ENCODE data around the gene N4BP2. TPM values are rescaled to one million over a fixed set of nuclear protein-coding genes. Genes with fewer than 3 reads are reported as not detected.

Gene N4BP2
- total and polyA plus RNA-seq, 2 of the 8 experiments (the other 6 are each of a cell fraction or from before 2014, with no cell fraction given), result 4.4 to 44.7 TPM

DNA sequence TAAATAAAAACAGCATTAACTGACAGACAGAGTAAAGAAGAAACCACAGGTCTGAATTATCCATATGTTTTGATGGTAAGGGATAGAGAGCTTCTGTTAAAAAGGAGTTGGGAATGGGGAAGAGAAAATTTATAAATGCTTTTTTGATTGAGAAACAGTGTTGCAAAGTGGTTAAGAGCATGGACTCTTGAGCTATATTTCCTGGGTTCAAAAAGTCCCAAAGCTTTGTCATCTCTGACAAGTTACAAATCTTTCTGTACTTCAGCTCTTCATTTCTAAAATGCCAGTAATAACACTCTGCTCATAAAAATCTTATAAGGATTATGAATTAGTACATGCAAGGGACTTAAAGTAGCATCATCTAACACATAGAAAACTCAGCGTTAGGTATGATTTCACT lies 62.2 kb downstream of the N4BP2 start:
- Histone ChIP-seq H3K79me2 (ENCODE audit: control insufficient read depth in 1 of 2, insufficient read depth in 2 of 2, low read length in 2 of 2) (no peaks in the 10 kb centered on the region), H3K4me1 (replicated peaks in 1 of 4; ENCODE audit: control insufficient read depth in 3 of 4, insufficient read depth in 4 of 4, low read length in 3 of 4) (peaks cover 0 to 3% (median 1%) of the 10 kb centered on the region in 4 experiments; a peak in 3 of 7 replicates), H2BK15ac (ENCODE audit: low read length) (no peak overlapping the region), H2BK12ac (ENCODE audit: low read depth, low read length) (no peak overlapping the region), H2AFZ (ENCODE audit: low read length) (no peak overlapping the region), H3K9ac (replicated peaks in 1 of 4; ENCODE audit: extremely low read depth in 1 of 4, low read depth in 3 of 4, low read length in 3 of 4) (no peak overlapping the region), H3K9me3 (ENCODE audit: insufficient read depth in 2 of 2, low read depth in 1 of 2, low read length in 1 of 2) (no peaks in the 10 kb centered on the region), H3K36me3 (ENCODE audit: control insufficient read depth in 2 of 4, insufficient read depth in 4 of 4, low read length in 3 of 4) (peaks cover 0 to 26% (median 2%) of the 10 kb centered on the region in 4 experiments; a peak in 3 of 8 replicates), H4K20me1 (replicated peaks in 1 of 2; ENCODE audit: control insufficient read depth in 1 of 2, insufficient read depth in 2 of 2, low read length in 2 of 2) (no peaks in the 10 kb centered on the region), H2BK20ac (ENCODE audit: low read length) (no peak overlapping the region), H3K4me3 (ENCODE audit: extremely low read depth in 1 of 4, insufficient read depth in 2 of 4, low read depth in 3 of 4, low read length in 4 of 4) (peak overlapping the region in 1 of 4 experiments; percentile 25; a peak in 1 of 8 replicates), H3K14ac (ENCODE audit: insufficient read length) (no peak overlapping the region), H3K56ac (replicated peaks; ENCODE audit: insufficient read length, low read depth, low read length) (no peak overlapping the region), H4K5ac (ENCODE audit: insufficient read length, low read depth, low read length) (no peak overlapping the region), H3K23ac (ENCODE audit: insufficient read length) (no peak overlapping the region), H3K27me3 (replicated peaks in 1 of 4; ENCODE audit: control insufficient read depth in 3 of 4, extremely low read depth in 1 of 4, insufficient read depth in 3 of 4, low read length in 3 of 4) (no peaks in the 10 kb centered on the region), H2BK120ac (replicated peaks; ENCODE audit: low read depth, low read length) (no peak overlapping the region), H3K27ac (ENCODE audit: low read depth, low read length) (no peak overlapping the region), H3K79me1 (ENCODE audit: low read depth, low read length) (no peaks in the 10 kb centered on the region; the same call in 1 of the 2 replicates), H3K4ac (replicated peaks; ENCODE audit: insufficient read length, low read depth, low read length) (no peak overlapping the region), H2BK5ac (ENCODE audit: low read depth, low read length) (no peak overlapping the region), H4K8ac (ENCODE audit: extremely low read depth, insufficient read depth, low read length) (no peak overlapping the region), H3K23me2 (ENCODE audit: low read depth, low read length) (no peaks in the 10 kb centered on the region), H3K4me2 (ENCODE audit: insufficient read depth in 1 of 2, low read depth in 2 of 2, low read length in 2 of 2) (peak overlapping the region; percentile 10 to 29; a peak in 2 of 4 replicates), H4K91ac (replicated peaks; ENCODE audit: insufficient read length, low read length) (no peak overlapping the region), H3K18ac (ENCODE audit: extremely low read depth, low read length) (no peak overlapping the region), H2AK5ac (ENCODE audit: low read depth, low read length) (no peak overlapping the region)
- WGBS, 2 experiments (ENCODE audit: extremely low coverage in 1 of 2, insufficient coverage in 1 of 2, insufficient read length in 1 of 2, insufficient replicate concordance in 2 of 2, low coverage in 1 of 2, low lambda C conversion rate in 2 of 2, missing lambda C conversion rate in 1 of 2), result 17% methylated on average over 1 of the region's 1 CpG; no CpG with 5 or more reads in 1 of the 2 experiments
- ChIA-PET POLR2A (ENCODE audit: partially characterized antibody) (interaction anchor here (0.9 to 1.4 kb wide), 3 partner anchors 15 to 198 kb away, joined by 3 to 5 read pairs (median 3); no protein-coding TSS in a partner anchor), CTCF (ENCODE audit: partially characterized antibody) (interaction anchor here (1.2 to 1.4 kb wide), 5 partner anchors 13 to 207 kb away, joined by 3 to 5 read pairs (median 5); no protein-coding TSS in a partner anchor)
- FAIRE-seq (no peak), DNase-seq (ENCODE audit: low read depth in 1 of 2, low spot score in 2 of 2) (no peak)
- TF ChIP-seq RBBP5 (IDR thresholded peaks at IDR 0.05; ENCODE audit: borderline replicate concordance, low read depth, low read length), result no peak
- no peak for TF ChIP-seq POLR2AphosphoS5 (IDR thresholded peaks at IDR 0.05; ENCODE audit: low read depth, low read length)
- no peak for TF ChIP-seq SRF (IDR thresholded peaks at IDR 0.05; ENCODE audit: low read depth, low read length)
- no peak for TF ChIP-seq CBX8 (IDR thresholded peaks at IDR 0.05; ENCODE audit: borderline replicate concordance, low read depth, low read length)
- TF ChIP-seq POU5F1 (IDR thresholded peaks at IDR 0.05; ENCODE audit: low read depth, low read length), result no peak
- no peak for TF ChIP-seq TCF12 (IDR thresholded peaks at IDR 0.05; ENCODE audit: low read depth, low read length)
- TF ChIP-seq, protein P1, sequence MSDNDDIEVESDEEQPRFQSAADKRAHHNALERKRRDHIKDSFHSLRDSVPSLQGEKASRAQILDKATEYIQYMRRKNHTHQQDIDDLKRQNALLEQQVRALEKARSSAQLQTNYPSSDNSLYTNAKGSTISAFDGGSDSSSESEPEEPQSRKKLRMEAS (IDR thresholded peaks at IDR 0.05), result no peak
- no peak for TF ChIP-seq GABPA (IDR thresholded peaks at IDR 0.05; ENCODE audit: borderline replicate concordance, insufficient read depth, low read length)
- TF ChIP-seq, protein P2, sequence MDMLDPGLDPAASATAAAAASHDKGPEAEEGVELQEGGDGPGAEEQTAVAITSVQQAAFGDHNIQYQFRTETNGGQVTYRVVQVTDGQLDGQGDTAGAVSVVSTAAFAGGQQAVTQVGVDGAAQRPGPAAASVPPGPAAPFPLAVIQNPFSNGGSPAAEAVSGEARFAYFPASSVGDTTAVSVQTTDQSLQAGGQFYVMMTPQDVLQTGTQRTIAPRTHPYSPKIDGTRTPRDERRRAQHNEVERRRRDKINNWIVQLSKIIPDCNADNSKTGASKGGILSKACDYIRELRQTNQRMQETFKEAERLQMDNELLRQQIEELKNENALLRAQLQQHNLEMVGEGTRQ (IDR thresholded peaks at IDR 0.05; ENCODE audit: low read length), result no peak
- no peak for TF ChIP-seq SAP30 (IDR thresholded peaks at IDR 0.05; ENCODE audit: insufficient read depth, insufficient replicate concordance, low read length)
- no peak for TF ChIP-seq RNF2 (IDR thresholded peaks at IDR 0.05; ENCODE audit: borderline replicate concordance, low read depth, low read length, missing control alignments, poor library complexity, severe bottlenecking)
- no peak for TF ChIP-seq BRCA1 (IDR thresholded peaks at IDR 0.05; ENCODE audit: low read depth, low read length)
